ENCODE measurements around the gene TRIM33.

The TRIM33 gene

GRCh38 chr1:114467491-114467890, 43.5 kb downstream of the TRIM33 start:
- TF ChIP-seq, protein P1, sequence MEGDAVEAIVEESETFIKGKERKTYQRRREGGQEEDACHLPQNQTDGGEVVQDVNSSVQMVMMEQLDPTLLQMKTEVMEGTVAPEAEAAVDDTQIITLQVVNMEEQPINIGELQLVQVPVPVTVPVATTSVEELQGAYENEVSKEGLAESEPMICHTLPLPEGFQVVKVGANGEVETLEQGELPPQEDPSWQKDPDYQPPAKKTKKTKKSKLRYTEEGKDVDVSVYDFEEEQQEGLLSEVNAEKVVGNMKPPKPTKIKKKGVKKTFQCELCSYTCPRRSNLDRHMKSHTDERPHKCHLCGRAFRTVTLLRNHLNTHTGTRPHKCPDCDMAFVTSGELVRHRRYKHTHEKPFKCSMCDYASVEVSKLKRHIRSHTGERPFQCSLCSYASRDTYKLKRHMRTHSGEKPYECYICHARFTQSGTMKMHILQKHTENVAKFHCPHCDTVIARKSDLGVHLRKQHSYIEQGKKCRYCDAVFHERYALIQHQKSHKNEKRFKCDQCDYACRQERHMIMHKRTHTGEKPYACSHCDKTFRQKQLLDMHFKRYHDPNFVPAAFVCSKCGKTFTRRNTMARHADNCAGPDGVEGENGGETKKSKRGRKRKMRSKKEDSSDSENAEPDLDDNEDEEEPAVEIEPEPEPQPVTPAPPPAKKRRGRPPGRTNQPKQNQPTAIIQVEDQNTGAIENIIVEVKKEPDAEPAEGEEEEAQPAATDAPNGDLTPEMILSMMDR (IDR thresholded peaks at IDR 0.05; ENCODE audit: insufficient read depth, low read length, poor library complexity, severe bottlenecking) = no peak
- H3K4me3 ChIP-seq (replicated peaks; ENCODE audit: low read depth, low read length) = no peak overlapping the region
- DNase-seq (ENCODE audit: extremely low read depth, insufficient read length) = no peak
- H3K36me3 ChIP-seq (ENCODE audit: control insufficient read depth, insufficient read depth, low read length) = no peaks in the 10 kb centered on the region; the same call in 1 of the 2 replicates
- H3K27me3 ChIP-seq (replicated peaks; ENCODE audit: control insufficient read depth, insufficient read depth, low read length) = no peaks in the 10 kb centered on the region

DNA sequence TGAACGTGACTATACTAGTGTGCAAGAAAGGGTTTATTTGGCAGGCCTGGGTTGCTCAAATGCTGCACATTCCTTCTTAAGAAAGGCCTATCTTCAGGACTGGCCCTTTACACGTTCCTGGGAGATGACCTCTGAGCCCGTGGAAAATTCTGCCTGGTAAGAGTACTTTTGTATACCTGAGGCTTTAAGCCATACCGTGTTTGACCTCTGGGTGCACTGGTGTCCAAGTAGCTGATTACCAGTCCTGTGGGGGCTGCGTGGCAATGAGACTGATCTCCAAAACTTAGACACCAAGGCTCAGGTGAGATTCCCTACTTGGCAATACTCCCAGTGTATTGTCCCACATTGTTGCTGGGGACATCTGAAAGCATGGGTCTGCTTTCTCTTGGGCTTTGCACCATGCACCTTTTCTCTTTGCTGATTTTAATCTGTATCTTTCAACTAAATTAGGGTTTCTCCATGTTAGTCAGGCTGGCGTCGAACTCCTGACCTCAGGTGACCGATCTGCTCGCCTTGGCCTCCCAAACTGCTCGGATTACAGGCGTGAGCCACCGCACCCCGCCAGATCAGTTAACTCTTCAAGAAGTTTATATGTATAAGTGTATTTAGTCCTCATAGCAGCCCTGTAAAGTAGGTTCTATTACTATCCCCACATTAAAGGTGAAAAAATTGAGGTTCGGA, 44.5 kb downstream of the TRIM33 start:
- no peaks in the 10 kb centered on the region; the same call in 1 of the 2 replicates for H3K36me3 ChIP-seq (ENCODE audit: control insufficient read depth, insufficient read depth, low read length)
- no peak overlapping the region for H3K4me3 ChIP-seq (replicated peaks; ENCODE audit: low read depth, low read length)
- H3K27me3 ChIP-seq (replicated peaks; ENCODE audit: control insufficient read depth, insufficient read depth, low read length) = no peaks in the 10 kb centered on the region
- no peak for DNase-seq (ENCODE audit: extremely low read depth, insufficient read length)
- TF ChIP-seq, protein P1 (IDR thresholded peaks at IDR 0.05; ENCODE audit: insufficient read depth, low read length, poor library complexity, severe bottlenecking) = no peak

- no peaks in the 10 kb centered on the region for H3K36me3 ChIP-seq (ENCODE audit: control insufficient read depth, insufficient read depth, low read length)
- DNase-seq (ENCODE audit: extremely low read depth, insufficient read length) = no peak
- H3K27me3 ChIP-seq (replicated peaks; ENCODE audit: control insufficient read depth, insufficient read depth, low read length) = no peaks in the 10 kb centered on the region
- TF ChIP-seq, protein P1 (IDR thresholded peaks at IDR 0.05; ENCODE audit: insufficient read depth, low read length, poor library complexity, severe bottlenecking) = no peak
- no peak overlapping the region for H3K4me3 ChIP-seq (replicated peaks; ENCODE audit: low read depth, low read length)
These were observed 48.0 kb downstream of the TRIM33 start for GRCh38 chr1:114462963-114463362.

DNA sequence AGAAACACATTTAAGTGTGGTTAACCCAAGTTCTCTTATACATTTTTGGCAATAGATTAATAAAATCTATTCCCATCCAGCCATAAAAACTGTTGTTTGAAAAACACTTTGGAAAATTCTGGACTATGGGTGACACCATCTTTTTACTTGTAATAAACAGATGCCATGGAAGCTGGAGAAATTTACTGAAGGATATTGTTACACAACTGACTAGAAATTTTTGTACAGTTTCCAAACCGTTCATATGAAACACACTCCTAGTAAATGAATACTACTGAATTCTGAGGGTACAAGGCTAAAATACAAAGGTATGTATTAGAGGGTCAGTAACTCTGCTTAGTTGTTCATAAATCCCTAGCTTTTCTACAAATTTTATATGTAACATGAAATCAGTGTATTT, 48.7 kb downstream of the TRIM33 start:
- Histone ChIP-seq H3K4me3 (replicated peaks; ENCODE audit: low read depth, low read length) (no peak overlapping the region), H3K36me3 (ENCODE audit: control insufficient read depth, insufficient read depth, low read length) (no peaks in the 10 kb centered on the region), H3K27me3 (replicated peaks; ENCODE audit: control insufficient read depth, insufficient read depth, low read length) (no peaks in the 10 kb centered on the region)
- DNase-seq (ENCODE audit: extremely low read depth, insufficient read length) = no peak
- TF ChIP-seq, protein P1 (IDR thresholded peaks at IDR 0.05; ENCODE audit: insufficient read depth, low read length, poor library complexity, severe bottlenecking) = no peak

- Histone ChIP-seq H3K36me3 (ENCODE audit: control insufficient read depth, insufficient read depth, low read length) (peaks cover 2% of the 10 kb centered on the region; the same call in 1 of the 2 replicates), H3K27me3 (replicated peaks; ENCODE audit: control insufficient read depth, insufficient read depth, low read length) (no peaks in the 10 kb centered on the region), H3K4me3 (replicated peaks; ENCODE audit: low read depth, low read length) (no peak overlapping the region)
- no peak for DNase-seq (ENCODE audit: extremely low read depth, insufficient read length)
- TF ChIP-seq, protein P1 (IDR thresholded peaks at IDR 0.05; ENCODE audit: insufficient read depth, low read length, poor library complexity, severe bottlenecking) = no peak
These were observed 52.7 kb downstream of the TRIM33 start for GRCh38 chr1:114458237-114458777.
